Trophoblast cell (in vitro differentiated cells and primary cell): ENCODE measurements around the gene CACNA1B.

ENCODE experiments used
- DNase-seq, 2 donors: peaks; one replicate each; pipeline ENCODE4 v3.0.0-alpha.2; 2016
- H2AFZ ChIP-seq: 2 replicates; pipeline ENCODE4 v1.6.1; 2013; ENCODE audit warnings: low read length, moderate library complexity, mild to moderate bottlenecking; ENCODE audit not compliant: insufficient read depth, poor library complexity
- H2AK5ac ChIP-seq: 2 replicates; pipeline ENCODE4 v1.6.1; 2013; ENCODE audit warnings: mild to moderate bottlenecking, low read length
- H2BK120ac ChIP-seq: 2 replicates; pipeline ENCODE4 v1.6.1; 2013; ENCODE audit warnings: low read length, mild to moderate bottlenecking, moderate library complexity; ENCODE audit not compliant: insufficient read depth, poor library complexity
- H2BK12ac ChIP-seq: 2 replicates; pipeline ENCODE4 v1.6.1; 2013; ENCODE audit warnings: mild to moderate bottlenecking, low read length, moderate library complexity
- H2BK5ac ChIP-seq: 2 replicates; pipeline ENCODE4 v1.6.1; 2013; ENCODE audit warnings: low read length, low read depth, moderate library complexity, mild to moderate bottlenecking; ENCODE audit not compliant: poor library complexity
- H3K14ac ChIP-seq: 2 replicates; pipeline ENCODE4 v1.6.1; 2013; ENCODE audit warnings: mild to moderate bottlenecking, low read length
- H3K18ac ChIP-seq: 2 replicates; pipeline ENCODE4 v1.6.1; 2013; ENCODE audit warnings: mild to moderate bottlenecking, low read length
- H3K23ac ChIP-seq: 2 replicates; pipeline ENCODE4 v1.6.1; 2013; ENCODE audit warnings: low read length
- H3K27ac ChIP-seq: 2 replicates; pipeline ENCODE4 v1.5.1; 2013; ENCODE audit warnings: low read depth, mild to moderate bottlenecking, inconsistent platforms, low read length, moderate library complexity
- H3K27me3 ChIP-seq: 2 replicates; pipeline ENCODE4 v1.6.1; 2013; ENCODE audit warnings: inconsistent platforms, mild to moderate bottlenecking, low read length, moderate library complexity; ENCODE audit not compliant: insufficient read depth
- H3K36me3 ChIP-seq, 2 experiments: 1 replicate in 1 of 2; 2 replicates in 1 of 2; pipeline ENCODE4 v1.6.1; 2013; ENCODE audit warnings: low read length in 2 of 2, mild to moderate bottlenecking in 2 of 2, moderate library complexity in 1 of 2; ENCODE audit not compliant: insufficient read depth in 2 of 2, control insufficient read depth in 1 of 2
- H3K4ac ChIP-seq: 2 replicates; pipeline ENCODE4 v1.6.1; 2013; ENCODE audit warnings: low read depth, mild to moderate bottlenecking, low read length, moderate library complexity
- H3K4me1 ChIP-seq, 2 experiments: 1 replicate in 1 of 2; 2 replicates in 1 of 2; pipeline ENCODE4 v1.6.1; 2013; ENCODE audit warnings: low read length in 2 of 2, mild to moderate bottlenecking in 2 of 2, moderate library complexity in 1 of 2; ENCODE audit not compliant: insufficient read depth in 2 of 2, control insufficient read depth in 1 of 2
- H3K4me2 ChIP-seq: 2 replicates; pipeline ENCODE4 v1.6.1; 2013; ENCODE audit warnings: inconsistent platforms, mild to moderate bottlenecking, low read length, moderate library complexity
- H3K4me3 ChIP-seq: 2 replicates; pipeline ENCODE4 v1.5.1; 2013; ENCODE audit warnings: mild to moderate bottlenecking, low read depth, low read length, inconsistent platforms
- H3K79me1 ChIP-seq: one replicate; pipeline ENCODE4 v1.6.1; 2013; ENCODE audit warnings: low read length
- H3K79me2 ChIP-seq: 2 replicates; pipeline ENCODE4 v1.6.1; 2013; ENCODE audit warnings: low read length, mild to moderate bottlenecking; ENCODE audit not compliant: control insufficient read depth, insufficient read depth, poor library complexity
- H3K9ac ChIP-seq: 2 replicates; pipeline ENCODE4 v1.6.1; 2013; ENCODE audit warnings: mild to moderate bottlenecking, low read length
- H3K9me3 ChIP-seq: 2 replicates; pipeline ENCODE4 v1.6.1; 2013; ENCODE audit warnings: low read depth, mild to moderate bottlenecking, control low read depth, inconsistent platforms, low read length; ENCODE audit not compliant: insufficient read depth
- H4K12ac ChIP-seq: 2 replicates; pipeline ENCODE4 v1.6.1; 2013; ENCODE audit warnings: low read depth, mild to moderate bottlenecking, low read length, moderate library complexity
- H4K8ac ChIP-seq: 2 replicates; pipeline ENCODE4 v1.6.1; 2013; ENCODE audit warnings: low read depth, mild to moderate bottlenecking, low read length, moderate library complexity
- H4K91ac ChIP-seq: one replicate; pipeline ENCODE4 v1.6.1; 2013; ENCODE audit warnings: low read depth, mild to moderate bottlenecking, low read length, moderate library complexity
- WGBS: extraction: QIAGEN DNeasy Blood & Tissue Kit; methylation state at CpG from one replicate; pipeline ENCODE4 v1.1.7; 2013; ENCODE audit warnings: missing lambda C conversion rate; ENCODE audit not compliant: insufficient read length, insufficient coverage; ENCODE audit errors: extremely low coverage; 5-methylcytosine and 5-hydroxymethylcytosine counted together

The CACNA1B gene

GRCh38 chr9:137892424-137893191 is 15.0 kb downstream of the CACNA1B start:
- Histone ChIP-seq H4K8ac (no peak overlapping the region), H3K4ac (no peak overlapping the region), H3K9ac (no peak overlapping the region), H3K4me2 (no peak overlapping the region), H2BK5ac (no peak overlapping the region), H3K27ac (no peak overlapping the region), H3K27me3 (no peaks in the 10 kb centered on the region), H3K79me2 (no peaks in the 10 kb centered on the region), H3K14ac (no peak overlapping the region), H3K18ac (no peak overlapping the region), H3K4me1 (no peaks in the 10 kb centered on the region), H4K12ac (no peak overlapping the region), H2BK12ac (no peak overlapping the region), H2BK120ac (no peak overlapping the region), H3K79me1 (no peaks in the 10 kb centered on the region), H3K23ac (no peak overlapping the region), H2AFZ (no peak overlapping the region), H2AK5ac (no peak overlapping the region), H3K36me3 (no peaks in the 10 kb centered on the region), H3K9me3 (peaks cover 11% of the 10 kb centered on the region), H3K4me3 (no peak overlapping the region), H4K91ac (no peak overlapping the region)
- WGBS = no CpG with 5 or more reads among the region's 22 CpGs
- no peak for DNase-seq

GRCh38 chr9:137893670-137894069 is 16.1 kb downstream of the CACNA1B start:
- Histone ChIP-seq H3K27ac (no peak overlapping the region), H2BK12ac (no peak overlapping the region), H3K18ac (no peak overlapping the region), H3K23ac (no peak overlapping the region), H4K8ac (no peak overlapping the region), H2AFZ (no peak overlapping the region), H3K4me2 (no peak overlapping the region), H3K36me3 (no peaks in the 10 kb centered on the region), H3K9ac (no peak overlapping the region), H2AK5ac (no peak overlapping the region), H2BK120ac (no peak overlapping the region), H4K91ac (no peak overlapping the region), H3K79me2 (no peaks in the 10 kb centered on the region), H3K4me3 (no peak overlapping the region), H3K27me3 (no peaks in the 10 kb centered on the region), H3K14ac (no peak overlapping the region), H3K79me1 (no peaks in the 10 kb centered on the region), H3K9me3 (peaks cover 11% of the 10 kb centered on the region), H2BK5ac (no peak overlapping the region), H3K4ac (no peak overlapping the region), H4K12ac (no peak overlapping the region), H3K4me1 (no peaks in the 10 kb centered on the region)
- DNase-seq = no peak
- no CpG with 5 or more reads among the region's 5 CpGs for WGBS

- Histone ChIP-seq H4K12ac (no peak overlapping the region), H3K27me3 (no peaks in the 10 kb centered on the region), H3K4me3 (no peak overlapping the region), H2BK5ac (no peak overlapping the region), H3K18ac (no peak overlapping the region), H3K23ac (no peak overlapping the region), H4K91ac (no peak overlapping the region), H3K79me1 (no peaks in the 10 kb centered on the region), H3K27ac (no peak overlapping the region), H2AK5ac (no peak overlapping the region), H3K4me1 (no peaks in the 10 kb centered on the region), H4K8ac (no peak overlapping the region), H2BK120ac (no peak overlapping the region), H3K9me3 (peaks cover 20% of the 10 kb centered on the region), H3K4ac (no peak overlapping the region), H3K9ac (no peak overlapping the region), H2AFZ (no peak overlapping the region), H3K79me2 (no peaks in the 10 kb centered on the region), H3K36me3 (no peaks in the 10 kb centered on the region), H3K14ac (no peak overlapping the region), H3K4me2 (no peak overlapping the region), H2BK12ac (no peak overlapping the region)
- DNase-seq = no peak
- no CpG with 5 or more reads among the region's 14 CpGs for WGBS
Measured at GRCh38 chr9:137899551-137900360, 22.2 kb downstream of the CACNA1B start.

GRCh38 chr9:137900584-137901310 is 23.2 kb downstream of the CACNA1B start:
- Histone ChIP-seq H3K18ac (no peak overlapping the region), H3K27ac (no peak overlapping the region), H3K14ac (no peak overlapping the region), H2BK120ac (no peak overlapping the region), H3K79me1 (no peaks in the 10 kb centered on the region), H2AK5ac (no peak overlapping the region), H2BK12ac (no peak overlapping the region), H3K79me2 (no peaks in the 10 kb centered on the region), H4K8ac (no peak overlapping the region), H3K4me1 (peaks cover 0 to 2% of the 10 kb centered on the region in 2 experiments), H4K12ac (no peak overlapping the region), H3K23ac (no peak overlapping the region), H3K9ac (no peak overlapping the region), H3K4ac (no peak overlapping the region), H3K36me3 (no peaks in the 10 kb centered on the region), H2BK5ac (no peak overlapping the region), H3K27me3 (no peaks in the 10 kb centered on the region), H3K4me3 (peak overlapping the region; percentile 15), H4K91ac (no peak overlapping the region), H2AFZ (no peak overlapping the region), H3K4me2 (no peak overlapping the region), H3K9me3 (peaks cover 21% of the 10 kb centered on the region)
- DNase-seq = no peak
- no CpG with 5 or more reads among the region's 12 CpGs for WGBS
